Neural progenitor cell (in vitro differentiated cells): ENCODE data around the gene TNIK. TPM values are rescaled to one million over a fixed set of nuclear protein-coding genes. Genes with fewer than 3 reads are reported as not detected.
"Not testable (repeated sequence)": the region's sequence is repeated elsewhere in the genome, so short reads cannot be mapped to it uniquely, and the experiment has no call there.

Experiments used
- DNase-seq: peaks from one replicate; pipeline ENCODE4 v3.0.0-alpha.2; 2016; ENCODE audit warnings: low spot score
- H2AFZ ChIP-seq: fragments of 200-600 bp; sonication (generic); replicated peaks from 2 replicates; pipeline ENCODE4 v1.6.1; 2016; ENCODE audit warnings: antibody characterized with exemption
- H3F3A ChIP-seq: fragments of 200-600 bp; sonication (generic); 2 replicates; pipeline ENCODE4 v1.6.1; 2016; ENCODE audit warnings: antibody characterized with exemption, low read depth
- H3K27ac ChIP-seq: fragments of 200-600 bp; sonication (generic); 2 replicates; pipeline ENCODE4 v1.5.1; 2016; ENCODE audit warnings: mild to moderate bottlenecking
- H3K27me3 ChIP-seq: fragments of 200-600 bp; sonication (generic); 2 replicates; pipeline ENCODE4 v1.6.1; 2016; ENCODE audit warnings: mild to moderate bottlenecking, moderate library complexity
- H3K36me3 ChIP-seq: fragments of 200-600 bp; sonication (generic); 2 replicates; pipeline ENCODE4 v1.5.1; 2016
- H3K4me1 ChIP-seq: fragments of 200-600 bp; sonication (generic); 2 replicates; pipeline ENCODE4 v1.6.1; 2016; ENCODE audit warnings: mixed run types
- H3K4me2 ChIP-seq: fragments of 200-600 bp; sonication (generic); 2 replicates; pipeline ENCODE4 v1.6.1; 2016
- H3K4me3 ChIP-seq: fragments of 200-600 bp; sonication (generic); 2 replicates; pipeline ENCODE4 v1.5.1; 2016
- H3K79me2 ChIP-seq: fragments of 200-600 bp; sonication (generic); 2 replicates; pipeline ENCODE4 v1.6.1; 2016; ENCODE audit warnings: low read depth
- H3K9ac ChIP-seq: fragments of 200-600 bp; sonication (generic); 2 replicates; pipeline ENCODE4 v1.6.1; 2016
- H3K9me3 ChIP-seq: fragments of 200-600 bp; sonication (generic); 2 replicates; pipeline ENCODE4 v1.5.1; 2016; ENCODE audit warnings: low read depth
- H4K20me1 ChIP-seq: fragments of 200-600 bp; sonication (generic); 2 replicates; pipeline ENCODE4 v1.6.1; 2016; ENCODE audit warnings: low read depth
- H3K27ac Mint-ChIP-seq: 3 replicates; pipeline ENCODE4 v1.8.0; 2021; ENCODE audit warnings: mixed read lengths
- H3K27me3 Mint-ChIP-seq: 2 replicates; pipeline ENCODE4 v1.8.0; 2022; ENCODE audit warnings: low read depth, mild to moderate bottlenecking, inconsistent platforms, moderate library complexity, mixed read lengths; ENCODE audit not compliant: insufficient read depth
- H3K36me3 Mint-ChIP-seq: 3 replicates; pipeline ENCODE4 v1.8.0; 2021; ENCODE audit warnings: mixed read lengths
- H3K4me1 Mint-ChIP-seq: 3 replicates; pipeline ENCODE4 v1.8.0; 2021; ENCODE audit warnings: mixed read lengths
- H3K4me3 Mint-ChIP-seq: 3 replicates; pipeline ENCODE4 v1.8.0; 2021; ENCODE audit warnings: mild to moderate bottlenecking, moderate library complexity, mixed read lengths
- H3K9me3 Mint-ChIP-seq: 3 replicates; pipeline ENCODE4 v1.8.0; 2020; ENCODE audit warnings: mixed read lengths
- EZH2 ChIP-seq: fragments of 200-600 bp; sonication (generic); IDR thresholded peaks from 2 replicates; pipeline ENCODE4 v1.6.1; 2017; ENCODE audit warnings: antibody characterized with exemption, mild to moderate bottlenecking, moderate library complexity
- EZH2phosphoT487 ChIP-seq: fragments of 200-600 bp; sonication (generic); IDR thresholded peaks from 2 replicates; pipeline ENCODE4 v1.6.1; 2017; ENCODE audit warnings: antibody characterized with exemption
- total RNA-seq: library from RNA; depleted of rRNA; stranded (reverse); fragments of >200 nt; gene quantifications from 2 replicates; pipeline ENCODE4 v1.2.3, GENCODE V29; 2015; ENCODE audit warnings: low replicate concordance
- TF ChIP-seq, protein P1 (sequence below): fragments of 200-600 bp; sonication (generic); IDR thresholded peaks from 2 replicates; pipeline ENCODE4 v1.5.1; 2017; ENCODE audit warnings: antibody characterized with exemption, mild to moderate bottlenecking

The TNIK gene
- total RNA-seq, 1 donor from 2014 or later, result 3.0 TPM

DNA sequence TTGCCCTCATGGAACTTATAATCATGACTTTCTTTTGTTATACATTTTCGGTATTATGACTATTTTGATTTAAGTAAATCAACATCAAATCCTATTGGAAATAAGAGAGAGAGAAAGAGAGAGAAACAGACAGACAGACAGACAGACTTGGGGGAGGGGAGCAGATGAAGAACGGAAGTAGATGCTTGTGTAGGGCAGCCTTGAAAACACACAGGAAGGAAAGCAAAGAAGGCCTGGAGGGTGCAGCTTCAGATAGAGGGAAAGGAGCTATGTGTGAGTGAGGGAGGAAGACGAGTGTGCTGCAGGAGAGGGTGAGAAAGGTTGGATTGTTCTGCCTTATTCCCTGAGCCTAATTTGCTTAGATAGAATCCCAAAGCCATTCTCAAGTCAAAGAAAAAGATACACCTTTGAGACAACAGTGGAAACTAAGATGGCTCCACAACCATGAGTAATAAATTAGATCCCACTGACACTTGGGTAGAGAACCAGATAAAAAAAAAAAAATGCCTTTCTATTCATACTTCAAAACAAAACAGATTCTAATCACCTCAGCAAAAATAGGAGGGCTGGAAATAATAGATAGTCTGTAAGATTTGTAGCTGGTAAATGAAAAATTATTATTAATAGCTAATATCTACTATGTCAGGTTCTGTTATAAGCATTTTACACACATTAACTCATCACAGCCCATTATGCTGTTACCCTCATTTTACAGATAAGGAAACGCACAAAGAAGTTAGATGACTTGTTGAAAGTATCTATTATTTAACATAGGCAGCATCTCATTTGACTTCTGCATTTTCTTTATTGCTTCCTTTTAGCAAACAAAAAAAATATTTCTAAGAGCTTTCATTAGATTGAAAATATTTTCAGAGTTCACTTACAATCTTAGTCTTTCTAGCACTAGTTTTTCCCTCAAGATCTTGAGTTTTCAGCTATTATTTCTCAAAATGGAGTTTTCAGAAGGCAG, 214.1 kb downstream of the TNIK start:
- Histone ChIP-seq H4K20me1 (no peaks in the 10 kb centered on the region), H3F3A (no peaks in the 10 kb centered on the region), H2AFZ (no peak overlapping the region), H3K4me3 (no peak overlapping the region), H3K4me2 (no peak overlapping the region), H3K36me3 (no peaks in the 10 kb centered on the region), H3K9me3 (no peaks in the 10 kb centered on the region), H3K9ac (no peak overlapping the region), H3K79me2 (no peaks in the 10 kb centered on the region), H3K27ac (no peak overlapping the region), H3K4me1 (no peaks in the 10 kb centered on the region), H3K27me3 (no peaks in the 10 kb centered on the region)
- no peaks in the 10 kb centered on the region for H3K27me3 Mint-ChIP-seq
- no peaks in the 10 kb centered on the region for H3K9me3 Mint-ChIP-seq
- no peak for DNase-seq
- no peaks in the 10 kb centered on the region for H3K36me3 Mint-ChIP-seq
- no peak overlapping the region for H3K27ac Mint-ChIP-seq
- H3K4me1 Mint-ChIP-seq, result no peaks in the 10 kb centered on the region
- TF ChIP-seq EZH2, result no peak
- TF ChIP-seq, protein P1, sequence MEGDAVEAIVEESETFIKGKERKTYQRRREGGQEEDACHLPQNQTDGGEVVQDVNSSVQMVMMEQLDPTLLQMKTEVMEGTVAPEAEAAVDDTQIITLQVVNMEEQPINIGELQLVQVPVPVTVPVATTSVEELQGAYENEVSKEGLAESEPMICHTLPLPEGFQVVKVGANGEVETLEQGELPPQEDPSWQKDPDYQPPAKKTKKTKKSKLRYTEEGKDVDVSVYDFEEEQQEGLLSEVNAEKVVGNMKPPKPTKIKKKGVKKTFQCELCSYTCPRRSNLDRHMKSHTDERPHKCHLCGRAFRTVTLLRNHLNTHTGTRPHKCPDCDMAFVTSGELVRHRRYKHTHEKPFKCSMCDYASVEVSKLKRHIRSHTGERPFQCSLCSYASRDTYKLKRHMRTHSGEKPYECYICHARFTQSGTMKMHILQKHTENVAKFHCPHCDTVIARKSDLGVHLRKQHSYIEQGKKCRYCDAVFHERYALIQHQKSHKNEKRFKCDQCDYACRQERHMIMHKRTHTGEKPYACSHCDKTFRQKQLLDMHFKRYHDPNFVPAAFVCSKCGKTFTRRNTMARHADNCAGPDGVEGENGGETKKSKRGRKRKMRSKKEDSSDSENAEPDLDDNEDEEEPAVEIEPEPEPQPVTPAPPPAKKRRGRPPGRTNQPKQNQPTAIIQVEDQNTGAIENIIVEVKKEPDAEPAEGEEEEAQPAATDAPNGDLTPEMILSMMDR, result no peak
- TF ChIP-seq EZH2phosphoT487, result no peak
- H3K4me3 Mint-ChIP-seq, result no peak overlapping the region

DNA sequence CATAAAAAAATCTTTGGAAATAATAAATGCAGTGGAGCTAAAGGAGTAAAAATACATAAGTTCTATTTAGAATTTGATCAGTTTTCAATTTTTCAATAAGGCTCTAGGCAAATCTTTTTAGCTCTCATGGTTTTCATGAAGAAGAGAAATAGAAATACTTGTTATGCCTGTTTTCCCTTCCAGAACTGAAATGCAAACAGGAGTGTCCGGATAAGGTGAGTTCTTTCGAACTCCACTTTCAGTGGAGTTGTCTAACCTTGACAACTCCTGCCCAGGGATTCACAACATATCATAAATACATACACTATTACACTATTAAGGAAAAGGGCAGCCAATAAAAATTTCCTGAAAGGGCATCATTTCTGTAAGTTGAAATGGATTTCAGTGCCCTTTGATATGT, 217.3 kb downstream of the TNIK start:
- Histone ChIP-seq H4K20me1 (no peaks in the 10 kb centered on the region), H3K36me3 (no peaks in the 10 kb centered on the region), H3K4me1 (no peaks in the 10 kb centered on the region), H3K4me3 (no peak overlapping the region), H3K9me3 (no peaks in the 10 kb centered on the region), H2AFZ (no peak overlapping the region), H3K79me2 (no peaks in the 10 kb centered on the region), H3K4me2 (no peak overlapping the region), H3K27me3 (no peaks in the 10 kb centered on the region), H3F3A (no peaks in the 10 kb centered on the region), H3K9ac (no peak overlapping the region), H3K27ac (no peak overlapping the region)
- TF ChIP-seq, protein P1, result no peak
- no peak for TF ChIP-seq EZH2phosphoT487
- TF ChIP-seq EZH2, result no peak
- no peak for DNase-seq
- peaks cover 18% of the 10 kb centered on the region for H3K4me1 Mint-ChIP-seq
- H3K36me3 Mint-ChIP-seq, result no peaks in the 10 kb centered on the region
- no peak overlapping the region for H3K4me3 Mint-ChIP-seq
- H3K9me3 Mint-ChIP-seq, result no peaks in the 10 kb centered on the region
- H3K27me3 Mint-ChIP-seq, result peaks cover 2% of the 10 kb centered on the region
- H3K27ac Mint-ChIP-seq, result no peak overlapping the region

DNA sequence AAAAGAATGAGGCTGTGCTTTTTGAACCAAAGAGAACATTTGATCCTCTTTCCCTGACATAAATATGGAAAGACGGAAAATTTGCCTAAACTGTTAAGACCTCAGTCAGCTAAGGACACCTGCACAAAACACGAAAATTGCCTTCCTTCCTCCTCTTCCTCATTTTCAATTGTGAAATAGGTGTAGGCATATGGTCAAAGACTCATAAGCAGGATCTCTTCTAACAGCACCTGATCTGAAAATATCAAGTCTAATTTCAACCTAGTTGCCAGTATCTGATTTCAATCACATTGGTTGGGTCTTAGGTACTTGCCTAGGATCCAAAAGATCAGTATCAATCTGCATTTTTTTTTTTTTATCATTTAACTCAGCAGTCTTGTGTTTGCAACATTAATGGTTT, 218.0 kb downstream of the TNIK start:
- H3K9me3 Mint-ChIP-seq, result no peaks in the 10 kb centered on the region
- no peak overlapping the region for H3K9ac ChIP-seq
- peaks cover 22% of the 10 kb centered on the region for H3K4me1 Mint-ChIP-seq
- H3K36me3 Mint-ChIP-seq, result no peaks in the 10 kb centered on the region
- no peak overlapping the region for H2AFZ ChIP-seq
- no peaks in the 10 kb centered on the region for H4K20me1 ChIP-seq
- no peak overlapping the region for H3K27ac ChIP-seq
- H3K27ac Mint-ChIP-seq, result no peak overlapping the region
- H3K36me3 ChIP-seq, result no peaks in the 10 kb centered on the region
- H3K4me3 Mint-ChIP-seq, result no peak overlapping the region
- H3F3A ChIP-seq, result no peaks in the 10 kb centered on the region
- no peak overlapping the region for H3K4me3 ChIP-seq
- peaks cover 2% of the 10 kb centered on the region for H3K27me3 Mint-ChIP-seq
- no peak for TF ChIP-seq EZH2phosphoT487
- no peak for TF ChIP-seq EZH2
- H3K27me3 ChIP-seq, result no peaks in the 10 kb centered on the region
- peaks cover under 1% of the 10 kb centered on the region for H3K4me1 ChIP-seq
- no peaks in the 10 kb centered on the region for H3K79me2 ChIP-seq
- no peak for DNase-seq
- no peaks in the 10 kb centered on the region for H3K9me3 ChIP-seq
- H3K4me2 ChIP-seq, result no peak overlapping the region

DNA sequence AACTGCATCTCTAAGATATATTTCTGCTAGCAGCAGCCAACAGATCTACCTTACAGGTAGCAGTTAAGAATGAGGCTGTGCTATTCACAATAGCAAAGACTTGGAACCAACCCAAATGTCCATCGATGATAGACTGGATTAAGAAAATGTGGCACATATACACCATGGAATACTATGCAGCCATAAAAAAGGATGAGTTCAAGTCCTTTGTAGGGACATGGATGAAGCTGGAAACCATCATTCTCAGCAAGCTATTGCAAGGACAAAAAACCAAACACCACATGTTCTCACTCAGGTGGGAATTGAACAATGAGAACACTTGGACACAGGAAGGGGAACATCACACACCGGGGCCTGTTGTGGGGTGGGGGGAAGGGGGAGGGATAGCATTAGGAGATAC, 218.6 kb downstream of the TNIK start:
- H3K4me1 ChIP-seq, H3K36me3 ChIP-seq, H3K4me3 Mint-ChIP-seq, H3K9me3 ChIP-seq, H3K9me3 Mint-ChIP-seq, H3K9ac ChIP-seq, H3K4me3 ChIP-seq, DNase-seq, H4K20me1 ChIP-seq, H3K36me3 Mint-ChIP-seq, H2AFZ ChIP-seq, H3F3A ChIP-seq, H3K27ac ChIP-seq, H3K79me2 ChIP-seq, H3K4me2 ChIP-seq, H3K27me3 Mint-ChIP-seq, H3K27ac Mint-ChIP-seq, H3K27me3 ChIP-seq: not testable (repeated sequence)
- peaks cover 26% of the 10 kb centered on the region for H3K4me1 Mint-ChIP-seq
